Stimulated activated CD4-positive, alpha-beta T cell treated with anti-CD3 and anti-CD28 coated beads, Interleukin-12 subunit alpha, Interleukin-12 subunit beta, amount 100 ng/mL, for 4 hours (primary cell): ENCODE measurements around the gene ALDH3B2.
"Not testable (repeated sequence)": the region's sequence is repeated elsewhere in the genome, so short reads cannot be mapped to it uniquely, and the experiment has no call there.

Experiments
- DNase-seq: peaks from one replicate; pipeline ENCODE4 v3.0.0-alpha.2; 2020

The ALDH3B2 gene

DNA sequence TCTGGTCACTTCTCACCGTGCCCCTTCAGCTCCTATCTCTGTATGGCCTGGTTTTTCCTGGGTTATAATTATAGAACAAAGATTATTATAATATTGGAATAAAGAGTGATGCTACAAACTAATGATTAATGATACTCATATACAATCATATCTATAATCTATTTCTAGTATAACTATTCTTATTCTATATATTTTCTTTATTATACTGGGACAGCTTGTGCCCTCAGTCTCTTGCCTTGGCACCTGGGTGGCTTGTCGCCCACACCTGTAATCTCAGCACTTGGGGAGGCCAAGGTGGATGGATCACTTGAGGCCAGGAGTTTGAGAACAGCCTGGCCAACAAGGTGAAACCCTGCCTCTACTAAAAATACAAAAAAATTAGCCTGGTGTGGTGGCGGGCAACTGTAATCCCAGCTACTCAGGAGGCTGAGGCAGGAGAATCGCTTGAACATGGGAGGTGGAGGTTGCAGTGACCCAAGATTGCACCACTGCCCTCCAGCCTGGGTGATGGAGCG is 14.7 kb downstream of the ALDH3B2 start:
- not testable (repeated sequence) for DNase-seq

DNA sequence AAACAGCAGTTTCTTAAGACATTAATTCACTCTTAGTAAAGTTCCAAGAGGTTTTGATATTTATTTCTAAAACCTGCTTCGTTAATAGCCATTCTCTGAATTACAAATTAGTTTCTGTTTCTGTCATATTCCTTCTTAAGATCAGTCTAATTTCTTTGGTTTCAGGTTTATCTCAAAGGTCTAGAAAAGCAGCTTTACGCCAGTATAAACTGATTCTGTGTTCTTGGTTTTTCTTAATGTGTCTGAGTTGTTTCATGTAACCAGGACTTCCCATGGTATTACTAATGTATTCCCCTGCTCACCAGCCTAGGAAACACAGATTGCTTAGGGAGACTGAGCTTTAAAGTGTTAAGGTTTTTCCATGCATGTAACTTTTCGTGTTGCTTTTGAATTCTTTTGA is 17.1 kb downstream of the ALDH3B2 start:
- DNase-seq: no peak

DNA sequence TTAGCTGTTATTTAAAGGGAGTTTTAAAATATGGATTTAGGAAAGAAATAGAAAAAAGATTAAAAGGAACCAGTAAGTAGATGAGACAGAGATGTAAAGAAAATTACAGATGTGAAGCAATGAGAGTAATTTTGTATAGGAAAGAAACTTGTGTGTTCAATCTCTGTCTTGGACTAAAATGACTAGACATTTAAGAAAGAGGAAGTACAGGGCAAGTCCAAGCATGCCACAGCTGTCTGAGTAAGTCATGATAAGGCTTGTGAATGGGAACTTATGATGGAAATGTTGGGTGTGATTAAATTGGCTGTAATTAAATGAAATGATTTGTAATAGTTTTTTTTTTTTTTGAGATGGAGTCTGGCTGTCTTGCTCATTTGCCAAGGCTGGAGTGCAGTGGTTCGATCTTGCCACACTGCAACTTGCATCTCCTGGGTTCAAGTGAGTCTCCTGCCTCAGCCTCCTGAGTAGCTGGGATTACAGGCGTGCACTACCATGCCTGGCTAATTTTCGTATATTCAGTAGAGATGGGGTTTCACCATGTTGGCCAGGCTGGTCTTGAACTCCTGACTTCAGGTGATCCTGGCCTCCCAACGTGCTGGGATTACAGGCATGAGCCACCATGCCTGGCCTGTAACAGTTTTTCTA is 18.0 kb downstream of the ALDH3B2 start:
- no peak for DNase-seq

DNA sequence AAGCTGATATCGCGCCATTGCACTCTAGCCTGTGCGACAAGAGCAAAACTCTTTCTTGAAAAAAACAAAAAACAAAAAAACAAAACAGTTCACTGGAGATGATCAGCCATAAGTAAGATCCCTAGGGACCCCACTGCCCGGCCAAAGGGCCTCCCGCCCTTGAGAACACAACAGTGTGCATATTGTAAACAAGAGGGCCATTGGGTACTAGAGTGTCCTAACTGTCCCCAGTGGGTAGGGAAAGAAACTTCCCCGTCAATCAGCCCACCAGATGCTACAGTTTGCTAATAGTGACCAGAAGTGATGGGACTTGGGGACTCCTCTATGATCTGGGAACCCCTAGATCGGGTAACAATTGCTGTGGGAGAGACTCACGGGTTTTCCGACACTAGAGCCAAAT is 20.2 kb downstream of the ALDH3B2 start:
- DNase-seq: no peak

DNA sequence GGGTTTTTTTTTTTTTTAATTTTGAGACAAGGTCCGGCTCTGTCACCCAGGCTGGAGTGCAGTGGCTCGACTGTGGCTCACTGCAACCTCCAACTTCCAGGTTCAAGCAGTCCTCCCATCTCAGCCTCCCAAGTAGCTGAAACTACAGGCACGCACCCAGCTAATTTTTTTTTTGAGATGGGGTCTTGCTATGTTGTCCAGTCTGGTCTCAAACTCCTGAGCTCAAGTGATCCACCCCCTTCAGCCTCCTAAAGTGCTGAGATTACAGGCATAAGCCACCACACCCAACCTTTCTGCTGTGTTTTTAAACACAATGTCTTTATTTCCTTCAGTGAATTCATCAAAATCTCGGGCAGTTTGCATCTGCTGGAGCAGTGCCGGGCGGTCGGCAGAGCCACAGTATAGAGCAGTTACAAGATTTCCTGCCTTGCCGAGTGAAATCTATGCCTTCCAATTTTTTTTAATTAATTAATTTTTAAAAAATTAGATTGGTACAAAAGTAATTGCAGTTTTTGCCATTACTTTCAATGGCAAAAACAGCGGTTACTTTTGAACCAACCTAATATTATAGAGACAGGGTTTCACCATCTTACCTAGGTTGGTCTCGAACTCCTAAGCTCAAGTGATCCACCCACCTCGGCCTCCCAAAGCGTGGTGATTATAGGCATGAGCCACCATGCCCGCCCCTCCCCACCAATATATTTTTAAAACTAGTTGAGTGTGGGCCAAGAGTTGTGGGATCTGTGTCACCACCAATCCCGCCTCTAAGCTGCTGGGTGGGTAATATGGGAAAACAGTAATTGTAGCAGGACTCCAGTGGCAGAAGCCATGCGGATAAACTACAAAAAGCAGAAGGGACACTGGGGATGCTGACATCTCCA is 21.2 kb downstream of the ALDH3B2 start:
- no peak for DNase-seq

DNA sequence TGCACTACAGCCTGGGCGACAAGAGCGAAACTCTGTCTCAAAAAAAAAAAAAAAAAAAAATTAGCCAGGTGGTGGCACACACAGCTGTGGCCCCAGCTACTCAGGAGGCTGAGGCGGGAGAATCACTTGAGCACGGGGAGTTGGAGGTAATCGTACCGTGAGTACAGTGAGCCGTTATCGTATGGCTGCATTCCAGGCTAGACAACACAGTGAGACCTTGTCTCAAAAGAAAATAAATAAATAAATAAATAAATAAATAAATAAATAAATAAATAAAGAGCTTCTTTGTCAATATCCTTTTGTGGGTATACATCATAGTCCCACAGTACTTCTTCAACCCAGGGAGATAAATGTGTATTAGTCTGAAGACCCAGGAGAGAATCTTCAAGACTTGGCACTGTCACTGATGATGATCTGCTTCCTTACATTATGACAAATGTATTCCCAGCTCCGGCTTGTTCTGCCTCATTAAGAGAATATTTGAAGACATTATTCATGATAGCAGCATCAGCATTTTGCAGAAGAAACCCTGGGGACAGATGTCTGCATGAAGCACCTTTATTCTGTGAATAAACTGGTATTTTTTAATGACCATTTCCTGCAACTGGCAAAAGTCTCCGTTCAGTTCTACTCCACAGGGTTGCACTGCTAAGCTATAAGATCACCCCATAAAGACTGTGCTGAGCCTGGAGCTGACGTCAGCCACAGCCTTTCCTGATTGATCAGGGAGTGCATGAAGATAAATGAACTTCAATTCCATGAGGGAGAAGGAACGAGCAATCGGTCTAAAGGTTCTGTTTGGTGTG is 22.2 kb downstream of the ALDH3B2 start:
- no peak for DNase-seq

DNA sequence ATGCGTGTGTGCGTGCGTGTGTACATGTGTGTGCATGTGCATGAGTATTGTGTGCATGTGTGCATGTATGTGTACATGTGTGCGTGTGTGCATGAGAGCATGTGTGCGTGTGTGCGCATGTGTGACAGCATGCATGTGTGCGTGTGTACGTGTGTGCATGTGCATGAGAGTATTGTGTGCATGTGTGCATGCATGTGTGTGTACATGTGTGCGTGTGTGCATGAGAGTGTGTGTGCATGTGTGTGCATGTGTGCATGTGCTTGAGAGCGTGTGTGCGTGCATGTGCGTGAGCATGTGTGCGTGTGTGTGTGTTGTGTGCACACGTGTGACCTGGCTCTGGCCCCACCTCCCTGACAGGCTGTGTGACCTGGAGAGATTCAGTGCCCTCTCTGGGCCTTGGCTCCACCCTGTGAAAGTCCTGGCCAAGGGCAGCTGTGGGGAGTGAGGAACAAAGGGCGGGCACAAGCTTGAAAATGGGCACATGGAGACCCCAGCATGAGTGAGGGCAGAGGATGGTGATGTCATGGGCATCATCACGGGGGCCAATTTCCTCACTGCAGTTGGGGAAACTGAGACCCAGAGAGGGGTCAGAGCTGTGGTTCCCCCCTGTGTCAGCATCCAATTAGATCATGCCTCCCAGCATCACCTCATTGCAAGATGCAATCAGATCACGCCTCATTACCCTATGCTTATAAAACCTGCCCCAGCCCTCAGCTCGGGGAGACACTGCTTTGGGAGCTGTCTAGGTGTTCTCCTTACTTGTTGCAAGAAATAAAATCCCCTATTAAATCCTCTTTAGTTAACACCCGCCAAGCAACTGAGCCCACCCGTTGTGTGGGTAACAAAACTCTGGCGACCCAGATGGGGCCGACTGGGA is 24.6 kb downstream of the ALDH3B2 start:
- DNase-seq: no peak

DNA sequence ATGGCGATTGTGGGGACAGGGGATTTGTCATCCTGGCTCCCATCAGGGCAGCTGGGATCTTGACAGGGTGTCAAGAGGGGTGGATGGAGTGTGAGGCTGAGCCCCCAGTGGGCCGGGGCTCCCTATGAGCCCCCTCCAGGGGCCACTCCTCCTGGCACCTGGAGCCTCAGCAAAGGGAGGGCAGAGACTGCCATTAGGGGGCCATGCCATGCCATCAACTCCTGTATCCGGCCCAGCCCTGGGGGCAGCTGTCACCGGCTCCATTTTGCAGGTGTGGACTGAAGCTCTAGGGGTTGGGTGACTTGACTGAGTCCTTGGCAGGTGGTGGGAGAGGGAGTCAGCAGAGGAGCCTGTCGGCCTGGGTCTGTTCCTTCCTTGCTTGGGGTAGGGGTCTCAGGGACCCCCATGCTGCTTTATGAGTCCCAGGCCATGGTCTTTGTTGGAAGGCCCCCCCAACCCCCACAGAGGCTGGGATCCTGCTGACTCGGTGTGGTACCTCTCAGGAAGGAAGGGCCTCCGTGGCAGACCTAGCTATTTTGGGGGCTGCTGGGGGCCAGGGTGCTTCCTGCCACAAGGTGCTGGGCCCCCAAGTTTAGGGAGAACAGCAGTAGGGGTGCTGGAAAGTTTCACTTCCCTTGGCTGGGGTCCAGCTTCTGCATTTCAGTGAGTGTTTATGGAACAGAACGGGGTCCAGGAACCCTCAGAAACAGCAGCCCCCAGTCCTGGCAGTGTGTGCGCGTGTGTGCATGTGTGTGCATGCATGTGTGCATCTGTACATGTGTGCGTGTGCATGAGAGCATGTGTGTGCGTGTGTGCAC is 25.4 kb downstream of the ALDH3B2 start:
- no peak for DNase-seq

DNA sequence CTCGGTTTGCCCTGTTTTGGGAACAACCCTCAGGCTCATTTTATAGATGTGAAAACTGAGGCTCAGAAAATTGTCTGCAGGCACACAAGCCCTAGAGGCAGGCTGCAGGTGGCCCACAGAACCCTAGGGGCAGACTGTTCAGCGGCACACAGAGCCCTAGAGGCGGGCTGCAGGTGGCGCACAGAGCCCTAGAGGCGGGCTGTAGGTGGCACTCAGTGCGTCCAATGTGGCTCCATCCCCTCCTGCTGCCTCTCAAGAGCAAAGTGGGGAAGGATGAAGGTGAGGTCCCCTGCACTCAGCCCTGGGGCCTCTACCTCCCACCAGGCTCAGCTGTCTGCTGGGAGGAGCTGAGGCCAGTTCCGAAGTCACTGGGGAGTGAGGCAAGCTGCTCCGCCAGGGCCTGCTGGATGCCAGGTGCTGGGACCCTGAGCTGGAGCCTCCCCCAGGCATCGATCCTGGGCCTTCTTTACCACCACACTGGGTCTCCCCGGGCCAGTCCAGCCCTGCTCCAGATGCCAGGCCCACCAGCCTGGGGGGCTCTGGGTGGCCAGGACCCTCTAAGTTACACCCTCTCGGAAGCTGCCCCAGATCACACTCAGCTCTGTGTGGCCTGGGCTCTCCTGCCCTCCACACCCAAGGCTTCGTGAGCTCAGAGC is 26.2 kb downstream of the ALDH3B2 start:
- DNase-seq: peak; percentile 28

DNA sequence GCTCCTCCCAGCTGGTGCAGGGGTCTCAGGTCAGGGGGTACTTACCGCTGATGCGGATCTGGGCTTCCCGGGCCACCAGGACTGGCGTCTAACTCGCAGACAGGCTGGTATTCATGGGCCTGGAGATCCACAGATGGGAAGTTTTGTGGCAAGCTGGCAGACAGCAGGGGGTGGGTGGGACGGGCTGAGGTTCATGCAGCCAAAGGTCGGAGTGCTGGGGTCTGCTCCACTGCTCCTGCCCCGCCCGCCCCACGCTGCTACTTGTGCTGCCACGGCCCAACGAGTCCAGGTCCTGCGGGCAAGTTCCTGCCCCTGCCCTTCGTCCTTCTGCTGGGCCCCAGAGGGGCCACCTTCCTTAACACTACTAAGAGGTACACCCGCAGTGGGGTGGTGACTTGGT is 27.0 kb downstream of the ALDH3B2 start:
- DNase-seq: no peak

DNA sequence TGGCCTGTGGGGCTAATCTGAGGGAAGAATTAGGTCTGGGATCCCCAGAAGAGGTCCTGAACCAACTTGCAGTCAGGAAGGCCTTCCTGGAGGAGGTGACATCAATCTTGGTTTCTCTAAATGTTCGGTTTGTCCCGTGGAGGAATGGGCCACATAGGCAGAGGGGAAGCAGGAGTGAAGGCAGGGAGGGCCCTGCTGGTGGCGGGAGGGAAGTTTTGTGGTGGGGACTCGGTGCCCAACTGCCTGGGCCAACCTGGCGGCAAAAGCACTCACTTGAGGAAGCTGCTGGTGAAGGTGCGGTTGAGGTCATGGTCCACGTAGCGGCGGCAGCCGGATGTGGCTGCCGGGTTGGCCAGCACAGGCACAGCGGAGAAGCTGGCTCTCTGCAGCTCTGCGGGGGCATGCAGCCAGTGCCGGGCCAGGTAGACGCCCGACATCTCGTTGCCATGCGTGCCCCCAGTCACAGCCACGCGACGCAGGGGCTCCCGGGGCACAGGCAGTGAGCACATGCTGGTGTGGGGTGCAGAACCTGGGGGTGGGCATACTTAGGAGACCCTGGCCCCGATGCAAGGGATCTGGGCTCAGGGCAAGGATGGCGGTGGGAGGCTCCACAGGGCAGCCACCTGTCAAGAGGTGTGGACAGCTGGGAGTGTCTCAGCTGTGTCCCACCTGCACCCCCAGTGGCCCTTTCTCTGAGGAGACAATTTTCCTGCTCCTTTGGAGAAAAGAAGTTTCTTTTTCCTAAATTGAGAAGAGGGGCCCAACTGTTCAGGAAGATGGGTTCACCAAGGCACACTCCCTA is 27.7 kb downstream of the ALDH3B2 start:
- no peak for DNase-seq

DNA sequence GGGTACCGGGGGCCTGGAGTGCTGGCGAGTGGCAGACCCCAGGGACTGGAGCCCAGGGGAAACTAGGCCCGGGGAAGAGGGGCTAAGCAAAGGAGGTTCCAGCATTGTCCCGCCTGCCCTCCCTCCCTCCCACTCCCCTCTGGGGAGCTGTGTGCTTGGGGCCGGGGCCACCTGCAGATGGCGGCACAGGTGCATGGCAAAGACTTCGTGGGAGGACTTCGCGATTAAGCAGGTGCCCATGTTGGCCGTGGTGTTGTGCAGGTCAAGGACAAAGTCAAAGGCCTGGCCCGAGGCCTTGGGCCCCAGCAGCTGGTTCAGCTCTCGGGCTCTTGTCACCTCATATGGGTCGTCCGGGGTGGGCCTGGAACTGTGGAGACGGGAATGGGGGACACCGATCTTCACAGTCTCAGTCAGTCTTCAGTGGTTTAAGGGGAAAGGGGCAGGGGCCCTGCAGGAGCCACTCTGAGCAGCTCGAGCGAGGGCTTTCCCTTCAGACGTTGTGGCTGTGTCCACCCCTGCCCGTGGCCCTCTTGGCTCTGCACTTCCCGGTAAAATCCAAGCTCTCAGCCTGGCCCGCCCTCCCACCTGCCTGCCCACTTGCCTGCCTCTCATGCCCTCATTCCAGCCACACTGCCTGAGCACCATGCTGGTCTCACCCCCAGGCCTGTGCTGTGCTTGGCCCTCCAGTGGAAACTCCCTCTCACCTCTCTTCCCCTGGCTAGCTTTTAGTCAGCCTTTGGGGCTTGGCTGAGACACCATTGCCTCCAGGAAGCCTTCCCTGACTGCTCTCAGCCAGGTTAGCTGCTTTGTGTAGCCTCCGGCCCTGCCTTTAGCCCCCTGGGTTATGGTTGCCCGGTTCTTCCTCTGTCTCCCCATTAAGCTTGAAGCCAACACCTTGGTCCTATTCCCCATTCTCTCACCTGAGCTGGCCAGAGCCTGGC is 28.6 kb downstream of the ALDH3B2 start:
- no peak for DNase-seq

DNA sequence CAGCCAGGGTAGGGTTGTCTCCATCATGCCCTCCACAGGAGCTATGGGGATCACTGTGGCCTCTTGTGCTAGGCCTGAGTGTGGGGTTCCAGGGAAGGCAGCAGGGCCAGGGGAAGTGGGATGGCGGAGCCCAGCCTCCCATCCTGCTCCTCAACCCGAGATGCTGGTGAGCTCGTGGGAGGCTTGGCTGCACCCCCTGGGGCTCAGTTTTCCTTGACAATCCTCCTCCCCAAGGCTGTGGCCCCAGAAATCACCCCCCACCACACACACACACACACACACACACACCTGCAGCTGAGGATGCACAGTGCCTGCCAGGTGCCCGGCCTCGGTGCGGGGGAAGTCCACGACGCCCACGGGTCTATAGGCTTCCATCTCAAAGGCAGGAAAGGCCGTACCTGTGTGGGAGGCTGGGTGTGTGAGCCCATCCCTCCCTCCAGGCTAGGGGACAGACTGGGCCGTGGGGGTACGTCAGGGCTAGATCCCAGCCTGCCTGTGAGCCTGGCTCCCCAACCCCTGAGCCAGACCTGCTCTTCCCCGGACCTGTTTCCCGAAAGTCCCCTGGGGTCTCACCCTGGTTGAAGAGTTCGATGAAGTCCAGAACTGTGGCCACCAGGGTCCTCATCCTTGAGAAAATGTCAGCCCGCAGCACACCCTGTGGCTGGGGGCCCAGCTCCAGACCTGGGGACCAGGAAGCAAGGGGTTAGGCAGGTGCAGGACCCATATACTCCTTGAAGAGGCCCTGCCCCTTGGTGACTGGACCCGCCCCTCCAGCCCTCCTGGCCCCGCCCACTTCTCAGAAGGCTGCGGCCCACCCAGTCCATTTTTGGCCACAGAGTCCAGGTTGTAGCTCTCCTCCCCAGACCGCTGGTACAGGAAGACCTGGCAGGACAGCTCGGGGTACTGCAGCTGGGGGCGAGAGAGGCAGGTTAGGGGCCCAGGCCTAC is 29.7 kb downstream of the ALDH3B2 start:
- DNase-seq: no peak

DNA sequence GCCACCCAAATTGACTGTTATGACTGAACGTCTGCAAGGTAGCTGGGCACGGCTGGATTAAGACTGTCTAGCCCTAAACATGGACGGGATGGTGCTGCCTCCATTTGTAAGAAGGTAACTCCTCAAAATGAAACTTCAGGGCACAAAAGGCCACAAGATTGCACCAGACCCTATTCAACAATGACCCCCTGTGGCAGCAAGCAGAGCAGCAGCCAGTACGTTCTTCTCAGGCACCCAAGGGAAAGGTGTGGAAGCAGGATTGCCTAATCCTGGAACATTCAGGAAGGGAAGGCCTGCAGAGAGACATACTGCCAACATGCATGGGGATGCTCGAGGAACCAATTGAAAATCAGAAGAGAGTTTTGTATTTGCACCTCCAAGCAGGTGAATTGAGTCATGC is 30.4 kb downstream of the ALDH3B2 start:
- DNase-seq: no peak

DNA sequence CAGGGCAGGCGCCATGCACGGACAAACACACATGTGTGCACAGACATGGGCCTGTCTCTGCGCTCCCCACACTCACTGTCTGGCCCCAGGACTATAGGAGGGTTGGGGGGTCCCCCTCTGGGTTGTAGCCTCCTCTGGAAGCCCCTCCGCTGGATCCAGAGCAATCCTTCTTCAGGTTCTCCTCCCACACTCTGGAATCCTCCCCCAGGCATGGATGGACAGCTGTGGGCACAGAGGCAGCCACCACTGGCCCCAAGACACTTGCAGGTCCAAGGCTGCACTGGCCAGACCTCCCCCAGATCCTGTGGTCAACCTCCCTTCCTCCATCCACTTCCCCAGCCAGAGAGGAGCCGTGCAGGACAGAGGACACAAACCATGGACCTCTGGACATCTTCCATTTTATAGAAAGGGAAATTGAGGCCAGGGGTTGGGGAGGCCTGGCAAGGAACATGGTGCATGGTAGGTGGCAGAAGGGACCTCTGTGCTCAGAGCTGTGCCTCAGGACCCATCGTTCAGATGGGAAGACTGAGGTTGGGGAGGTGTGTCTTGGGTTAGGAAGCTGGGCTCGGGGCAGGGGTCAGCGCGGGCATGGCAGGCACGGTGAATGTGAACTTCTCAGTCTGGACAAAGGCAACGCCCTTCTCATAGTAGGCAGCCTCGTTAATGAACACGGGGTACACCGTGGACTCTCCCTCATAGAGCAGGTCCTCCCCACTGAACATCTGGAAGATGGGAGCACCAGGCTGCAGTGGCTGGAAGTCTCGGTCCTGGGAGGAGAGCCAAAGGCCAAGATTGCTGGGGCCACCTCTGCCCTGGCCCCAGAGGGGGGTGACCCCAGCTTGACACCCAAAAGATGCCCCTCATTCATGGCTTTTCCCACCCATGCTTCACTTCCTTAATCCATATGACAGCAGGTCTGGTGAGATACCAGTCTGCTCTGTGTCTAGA is 32.0 kb downstream of the ALDH3B2 start:
- DNase-seq: no peak
